GM12873 (cell line): Measurements from ENCODE around the gene G6PD.

Experiments
- CTCF ChIP-seq: IDR thresholded peaks from 2 replicates; pipeline ENCODE4 v1.5.1; 2012; ENCODE audit warnings: low read depth, mild to moderate bottlenecking, moderate library complexity, low read length, control low read depth; ENCODE audit not compliant: insufficient read depth; ENCODE audit errors: missing control alignments

The G6PD gene

GRCh38 chrX:154526901-154527675 lies 19.6 kb downstream of the G6PD start:
- TF ChIP-seq CTCF = peak; percentile 65

GRCh38 chrX:154525606-154526490 lies 20.8 kb downstream of the G6PD start:
- no peak for TF ChIP-seq CTCF

GRCh38 chrX:154519389-154519788 lies 27.3 kb downstream of the G6PD start:
- no peak for TF ChIP-seq CTCF

GRCh38 chrX:154517101-154517781 lies 29.4 kb downstream of the G6PD start:
- TF ChIP-seq CTCF = no peak

- no peak for TF ChIP-seq CTCF
These were observed 30.0 kb downstream of the G6PD start for GRCh38 chrX:154516656-154517100.

- no peak for TF ChIP-seq CTCF
These were observed 30.5 kb downstream of the G6PD start, which contains the start of gene FAM3A for GRCh38 chrX:154515966-154516655. Gene FAM3A, minus strand, starts transcription at chrX:154516232. Its CDS starts 460 bp downstream, at chrX:154515772.
